PC-3 (cell line): ENCODE measurements around the gene DISC1.

Experiments
- EZH2 ChIP-seq: fragments of 300-600 bp; sonication (generic); IDR thresholded peaks from one replicate; pipeline ENCODE4 v1.6.1; 2017; ENCODE audit warnings: antibody characterized with exemption, mild to moderate bottlenecking, low read length; ENCODE audit not compliant: unreplicated experiment
- EZH2phosphoT487 ChIP-seq: fragments of 300-600 bp; sonication (generic); IDR thresholded peaks from 2 replicates; pipeline ENCODE4 v1.6.1; 2018; ENCODE audit warnings: mild to moderate bottlenecking, antibody characterized with exemption, low read length, borderline replicate concordance
- TF ChIP-seq, protein P1 (sequence below): fragments of 300-600 bp; sonication (generic); conservative IDR thresholded peaks from 2 replicates; pipeline ENCODE4 v1.5.1; 2017; ENCODE audit warnings: antibody characterized with exemption, low read depth, mild to moderate bottlenecking, low read length

DNA sequence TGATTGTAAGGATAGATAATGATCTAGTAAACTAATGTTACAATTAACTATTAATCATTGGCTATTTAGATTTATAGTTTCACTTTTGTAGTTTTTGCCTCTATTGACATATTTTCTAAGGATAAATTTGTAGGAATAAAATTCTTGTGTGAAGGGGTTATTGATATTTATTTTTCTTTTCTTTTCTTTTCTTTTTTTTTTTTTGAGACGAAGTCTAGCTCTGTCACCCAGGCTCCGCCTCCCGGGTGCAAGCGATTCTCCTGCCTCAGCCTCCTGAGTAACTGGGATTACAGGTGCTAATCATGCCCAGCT lies 24.0 kb upstream of the DISC1 start:
- TF ChIP-seq, protein P1, sequence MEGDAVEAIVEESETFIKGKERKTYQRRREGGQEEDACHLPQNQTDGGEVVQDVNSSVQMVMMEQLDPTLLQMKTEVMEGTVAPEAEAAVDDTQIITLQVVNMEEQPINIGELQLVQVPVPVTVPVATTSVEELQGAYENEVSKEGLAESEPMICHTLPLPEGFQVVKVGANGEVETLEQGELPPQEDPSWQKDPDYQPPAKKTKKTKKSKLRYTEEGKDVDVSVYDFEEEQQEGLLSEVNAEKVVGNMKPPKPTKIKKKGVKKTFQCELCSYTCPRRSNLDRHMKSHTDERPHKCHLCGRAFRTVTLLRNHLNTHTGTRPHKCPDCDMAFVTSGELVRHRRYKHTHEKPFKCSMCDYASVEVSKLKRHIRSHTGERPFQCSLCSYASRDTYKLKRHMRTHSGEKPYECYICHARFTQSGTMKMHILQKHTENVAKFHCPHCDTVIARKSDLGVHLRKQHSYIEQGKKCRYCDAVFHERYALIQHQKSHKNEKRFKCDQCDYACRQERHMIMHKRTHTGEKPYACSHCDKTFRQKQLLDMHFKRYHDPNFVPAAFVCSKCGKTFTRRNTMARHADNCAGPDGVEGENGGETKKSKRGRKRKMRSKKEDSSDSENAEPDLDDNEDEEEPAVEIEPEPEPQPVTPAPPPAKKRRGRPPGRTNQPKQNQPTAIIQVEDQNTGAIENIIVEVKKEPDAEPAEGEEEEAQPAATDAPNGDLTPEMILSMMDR: no peak
- TF ChIP-seq EZH2: no peak
- no peak for TF ChIP-seq EZH2phosphoT487
